ENCODE data around the gene FGFR3.

FGFR3 gene

GRCh38 chr4:1803523-1804423, 10.7 kb downstream of the FGFR3 start:
- no peak for DNase-seq

- no peak for DNase-seq
Observed at GRCh38 chr4:1804638-1805492, 11.8 kb downstream of the FGFR3 start.

GRCh38 chr4:1805493-1806222, 12.6 kb downstream of the FGFR3 start:
- no peak for DNase-seq

GRCh38 chr4:1806223-1806564, 13.1 kb downstream of the FGFR3 start:
- no peak for DNase-seq

- DNase-seq, result no peak
Observed at GRCh38 chr4:1806596-1807331, 13.7 kb downstream of the FGFR3 start.

- no peak for DNase-seq
Observed at GRCh38 chr4:1807332-1807777, 14.3 kb downstream of the FGFR3 start.

- no peak for DNase-seq
Observed at GRCh38 chr4:1808396-1808795, 15.3 kb downstream of the FGFR3 start.

GRCh38 chr4:1808851-1809753, 16.0 kb downstream of the FGFR3 start:
- DNase-seq, result no peak

- DNase-seq, result peak; percentile 71
Observed at GRCh38 chr4:1809754-1810502, 16.8 kb downstream of the FGFR3 start.

GRCh38 chr4:1810765-1811164, 17.7 kb downstream of the FGFR3 start:
- DNase-seq, result no peak

- no peak for DNase-seq
Observed at GRCh38 chr4:1812720-1813119, 19.6 kb downstream of the FGFR3 start.

GRCh38 chr4:1813231-1813630, 20.1 kb downstream of the FGFR3 start:
- DNase-seq, result no peak

- no peak for DNase-seq
Observed at GRCh38 chr4:1813915-1814314, 20.8 kb downstream of the FGFR3 start.

GRCh38 chr4:1814453-1814852, 21.4 kb downstream of the FGFR3 start:
- no peak for DNase-seq

- no peak for DNase-seq
Observed at GRCh38 chr4:1815096-1815996, 22.3 kb downstream of the FGFR3 start.

GRCh38 chr4:1815997-1816860, 23.1 kb downstream of the FGFR3 start:
- no peak for DNase-seq

- DNase-seq, result no peak
Observed at GRCh38 chr4:1819284-1819683, 26.2 kb downstream of the FGFR3 start.

- no peak for DNase-seq
Observed at GRCh38 chr4:1819816-1820215, 26.7 kb downstream of the FGFR3 start.
